KG1 (cell line): ENCODE measurements around the gene MNX1.

Source experiments
- DNase-seq: peaks from one replicate; lab custom pipeline; 2025; lab: John Stamatoyannopoulos, UW

Gene MNX1

GRCh38 chr7:157032644-157033482, 22.4 kb upstream of the MNX1 start:
- no peak for DNase-seq

DNA sequence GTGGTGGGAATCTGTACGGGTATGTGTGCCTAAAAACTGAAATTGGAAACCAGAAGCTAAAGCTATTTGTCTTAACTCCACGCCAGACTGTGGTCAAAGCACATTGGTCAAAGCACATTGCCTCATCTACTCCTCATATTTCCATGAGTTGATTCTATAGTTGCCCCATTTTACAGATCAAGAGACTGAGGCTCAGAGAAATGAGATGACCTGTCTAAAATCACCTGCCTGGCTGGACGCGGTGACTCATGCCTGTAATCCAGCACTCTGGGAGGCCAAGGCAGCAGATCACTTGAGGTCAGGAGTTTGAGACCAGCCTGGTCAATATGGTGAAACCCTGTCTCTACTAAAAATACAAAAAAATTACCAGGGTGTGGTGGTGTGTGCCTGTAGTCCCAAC, 21.7 kb upstream of the MNX1 start:
- DNase-seq = no peak

GRCh38 chr7:157028199-157028903, 17.9 kb upstream of the MNX1 start:
- no peak for DNase-seq

GRCh38 chr7:157027568-157028198, 17.2 kb upstream of the MNX1 start:
- DNase-seq = no peak

- no peak for DNase-seq
Measured at GRCh38 chr7:157024716-157025115, 14.3 kb upstream of the MNX1 start.

DNA sequence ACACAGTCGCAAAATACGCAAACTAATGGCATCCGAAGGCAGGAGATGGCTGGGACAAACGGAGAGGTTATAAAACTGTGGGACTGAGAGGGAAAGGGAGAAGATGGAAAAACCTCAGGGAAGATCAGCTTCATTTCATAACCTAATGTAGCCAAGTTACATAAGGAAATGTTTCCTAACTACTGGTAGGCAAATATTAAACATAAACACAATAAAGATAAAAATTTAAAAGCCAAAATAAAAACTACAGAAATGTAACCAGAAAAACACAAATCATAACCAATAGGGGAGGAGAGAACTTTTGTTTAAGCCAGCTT, 13.1 kb upstream of the MNX1 start:
- no peak for DNase-seq

DNA sequence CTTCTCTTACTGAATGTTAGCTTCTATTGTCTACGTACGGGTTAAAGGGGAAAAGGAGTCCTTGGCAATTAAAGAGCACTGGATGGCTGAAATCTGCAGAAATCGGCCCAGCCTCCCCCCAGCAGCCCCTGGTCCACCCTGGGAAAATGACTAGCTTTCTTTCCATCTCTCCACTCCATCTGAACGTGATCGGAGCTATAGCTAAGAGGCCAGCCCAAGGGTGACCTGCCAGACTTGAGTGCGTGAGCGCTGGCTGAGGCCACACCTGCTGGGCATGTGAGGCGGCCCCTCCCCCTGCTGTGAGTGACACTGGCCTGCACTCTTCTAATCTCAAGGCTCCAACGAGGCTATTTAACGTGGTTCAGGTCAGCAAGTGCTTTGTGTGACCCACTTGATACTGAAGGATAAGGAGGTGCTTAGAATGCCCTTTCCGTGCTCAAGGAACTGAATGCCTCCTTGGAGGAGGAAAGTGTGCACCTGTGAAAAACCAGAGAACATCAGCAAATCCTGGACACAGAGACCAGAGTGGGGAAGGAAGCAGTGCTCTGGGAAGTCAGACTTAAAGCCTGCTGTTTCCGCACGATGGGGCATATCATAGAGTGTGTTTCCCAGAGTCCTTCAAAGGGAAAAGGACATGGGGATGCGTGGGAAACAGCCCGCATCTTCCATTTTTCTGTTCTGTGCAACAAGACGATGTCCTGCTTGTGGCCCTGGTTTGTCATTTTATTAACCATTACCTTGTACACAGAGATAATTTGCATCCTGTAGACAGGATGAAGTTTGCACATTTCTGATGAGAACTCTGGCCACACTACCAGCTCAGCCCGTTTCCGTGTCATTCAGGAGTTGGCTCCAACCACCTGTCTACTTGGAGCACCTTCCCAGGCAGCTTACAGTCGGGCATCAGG, 12.5 kb upstream of the MNX1 start:
- DNase-seq = no peak

DNA sequence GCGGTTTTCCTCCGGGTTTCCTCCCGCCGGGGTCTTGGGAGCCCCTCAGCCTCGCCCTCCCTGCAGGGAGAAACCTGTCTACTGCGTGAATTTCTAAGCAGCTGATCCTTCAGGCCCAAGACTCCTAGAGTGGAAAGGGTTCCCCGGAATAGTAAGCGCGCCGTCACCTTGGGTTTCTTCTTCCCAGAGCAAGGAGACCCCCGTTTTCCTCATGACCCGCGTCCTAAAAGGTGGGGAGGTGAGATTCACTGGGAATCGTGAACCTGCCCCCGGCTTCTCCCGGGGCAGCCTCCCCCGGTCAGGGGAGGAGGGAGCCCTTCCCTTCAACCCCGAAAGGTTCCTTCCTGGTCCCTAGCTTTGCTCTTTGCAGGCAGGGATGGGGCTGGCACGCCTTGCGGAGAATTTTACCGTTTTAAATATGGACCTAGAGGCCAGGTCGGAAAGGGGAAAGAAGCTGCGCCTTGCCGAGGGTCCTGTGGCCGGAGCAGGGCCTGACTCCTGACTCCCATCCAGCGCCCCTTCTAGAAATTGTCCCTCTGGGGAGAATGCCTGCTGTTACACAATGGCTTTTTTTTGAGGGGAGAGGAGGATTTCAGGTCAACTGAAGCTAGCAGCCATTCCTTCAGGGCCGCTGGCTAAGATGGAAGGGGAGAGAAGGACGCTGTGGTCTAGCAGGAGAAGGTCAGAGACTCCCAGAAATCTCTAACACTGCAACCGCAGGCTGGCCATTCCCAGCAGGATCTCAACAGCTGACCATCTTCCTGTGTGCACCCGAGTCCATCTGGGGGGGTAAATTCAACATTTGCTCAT, 11.6 kb upstream of the MNX1 start:
- no peak for DNase-seq

- DNase-seq = no peak
Measured at GRCh38 chr7:157021071-157021870, 10.8 kb upstream of the MNX1 start.

- DNase-seq = no peak
Measured at GRCh38 chr7:157020514-157021070, 10.1 kb upstream of the MNX1 start.

DNA sequence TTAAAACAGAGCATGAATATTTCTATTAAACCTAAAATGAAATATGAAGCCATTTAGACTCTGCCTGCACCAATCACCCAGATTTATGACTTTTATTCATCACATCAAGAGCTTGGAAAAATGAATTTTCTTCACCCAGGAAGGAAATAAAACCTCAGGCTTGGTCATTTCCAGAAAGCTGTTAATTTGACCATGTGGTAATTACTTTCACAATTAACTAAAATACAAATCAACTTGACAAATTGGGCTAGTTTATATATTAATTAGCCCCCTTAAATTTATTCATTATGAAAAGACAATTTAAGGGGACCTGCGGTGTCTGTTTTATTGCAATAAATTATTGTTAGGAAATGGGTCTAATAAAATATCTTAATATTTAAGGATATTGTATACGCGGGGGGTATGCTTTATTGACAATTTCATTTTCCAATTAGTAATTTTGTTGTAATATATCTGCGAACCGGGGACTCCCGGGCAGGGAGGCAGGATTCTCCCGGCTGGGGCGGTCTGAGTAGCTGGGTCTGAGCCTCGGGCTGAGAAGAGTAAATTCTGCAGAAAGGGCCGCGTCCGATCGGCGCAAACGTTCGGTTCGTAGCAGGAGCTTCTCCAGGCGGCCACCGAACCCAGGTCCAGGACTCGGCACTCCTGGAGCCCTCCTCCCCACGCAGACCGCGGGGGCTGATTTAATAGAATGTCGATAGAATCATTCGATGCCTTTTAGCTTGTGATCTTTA, 9.4 kb upstream of the MNX1 start:
- no peak for DNase-seq

DNA sequence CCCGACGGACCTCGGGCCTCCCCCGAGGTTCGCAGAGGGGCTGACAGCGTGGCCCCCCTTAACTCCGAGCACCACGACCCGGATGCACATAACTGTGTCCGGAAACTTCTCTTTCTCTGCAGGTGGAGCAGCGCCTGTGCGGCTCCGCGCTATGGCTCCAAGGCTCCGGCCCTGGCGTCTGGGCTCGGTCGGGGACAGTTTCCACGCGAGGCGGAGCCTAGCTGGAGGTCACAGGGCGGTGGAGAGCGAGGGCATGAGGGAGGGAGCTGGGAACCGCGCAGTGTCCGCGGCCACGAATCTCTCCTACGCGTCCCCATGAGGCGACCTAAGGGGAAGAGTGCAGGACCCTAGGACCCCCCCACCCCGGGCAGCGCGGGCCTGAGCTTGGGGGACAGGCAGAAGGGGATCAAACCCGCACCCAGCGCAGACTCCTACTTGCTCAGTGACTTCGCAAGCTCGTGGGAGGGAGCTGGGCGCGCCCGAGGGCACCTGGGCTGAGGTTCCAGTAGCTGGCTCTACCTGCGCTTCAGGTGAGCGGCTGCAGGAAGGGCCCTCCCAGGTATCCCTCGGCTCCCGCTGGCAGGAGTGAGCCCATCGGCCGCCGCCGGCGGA, 8.6 kb upstream of the MNX1 start:
- no peak for DNase-seq

- no peak for DNase-seq
Measured at GRCh38 chr7:157018328-157018996, 8.0 kb upstream of the MNX1 start.

- DNase-seq = no peak
Measured at GRCh38 chr7:157017603-157018327, 7.3 kb upstream of the MNX1 start.

DNA sequence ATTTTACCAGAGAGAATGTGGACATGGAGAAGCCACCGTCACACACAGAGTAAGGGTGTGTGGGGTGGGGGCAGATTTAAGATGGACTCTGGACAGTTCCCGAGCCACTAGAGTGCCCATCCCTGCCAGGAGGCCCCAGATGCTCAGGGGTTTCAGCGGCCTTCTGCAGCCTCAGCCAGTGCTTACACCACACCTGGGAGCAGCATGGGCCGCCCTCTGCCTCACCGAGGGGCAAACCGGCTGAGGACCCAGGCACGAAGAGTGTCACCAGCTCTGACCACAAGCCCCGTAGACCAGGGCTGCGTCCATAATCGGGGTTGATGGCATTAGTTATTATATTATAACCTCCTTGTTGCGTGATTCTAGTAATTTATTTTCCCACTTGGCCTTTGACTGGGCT, 6.7 kb upstream of the MNX1 start:
- no peak for DNase-seq

DNA sequence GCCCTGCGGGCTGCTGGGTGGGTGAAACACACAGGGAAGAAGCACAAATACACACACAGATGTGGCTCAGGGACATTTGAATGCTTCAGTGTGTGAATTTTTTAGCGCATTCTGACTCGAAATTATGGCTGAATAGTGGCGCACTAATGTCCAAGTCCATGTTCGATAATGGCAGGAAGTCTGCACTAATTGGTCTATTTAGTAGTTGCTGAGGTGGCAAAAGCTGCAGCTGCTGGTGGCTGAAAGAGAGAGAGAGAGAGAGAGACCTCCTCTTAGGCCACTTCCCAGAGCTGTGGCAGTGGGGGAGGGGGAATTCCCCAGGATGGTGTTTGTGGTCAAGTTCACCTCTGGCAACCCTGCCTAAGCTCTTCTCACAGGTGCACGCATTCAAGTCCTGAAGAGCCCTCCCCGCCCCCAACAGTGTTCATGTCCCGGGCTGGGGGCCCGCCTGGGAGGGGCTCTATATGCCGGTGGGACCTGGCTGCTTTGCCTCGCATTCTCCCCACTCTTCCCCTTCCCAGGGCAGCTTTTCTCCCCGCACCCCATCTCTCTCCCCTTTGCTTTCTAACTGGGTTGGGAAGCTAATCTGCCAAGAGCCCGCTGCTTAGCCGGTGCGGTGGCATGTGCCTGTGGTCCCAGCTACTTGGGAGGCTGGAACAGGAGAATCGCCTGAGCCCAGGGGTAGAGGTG, 6.0 kb upstream of the MNX1 start:
- no peak for DNase-seq

DNA sequence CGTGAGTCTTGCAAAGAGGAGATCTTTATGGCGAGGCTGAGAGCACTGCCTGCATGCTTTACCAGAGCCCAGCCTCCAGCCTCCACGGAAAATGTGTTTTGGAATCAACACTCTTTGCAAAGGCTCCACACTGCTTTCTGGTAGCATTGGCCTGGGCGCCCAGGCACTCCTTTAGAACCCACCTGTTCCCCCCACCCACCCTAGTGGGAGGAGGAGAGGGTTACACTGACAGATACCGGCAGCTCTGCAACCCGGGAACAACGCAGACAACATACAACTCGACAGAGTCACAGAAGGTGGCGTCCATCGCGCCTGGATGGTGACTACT, 5.5 kb upstream of the MNX1 start:
- DNase-seq = no peak
